Measurements from ENCODE around the gene B4GALNT2.
"Not testable (repeated sequence)": the region's sequence is repeated elsewhere in the genome, so short reads cannot be mapped to it uniquely, and the experiment has no call there.

Gene B4GALNT2

DNA sequence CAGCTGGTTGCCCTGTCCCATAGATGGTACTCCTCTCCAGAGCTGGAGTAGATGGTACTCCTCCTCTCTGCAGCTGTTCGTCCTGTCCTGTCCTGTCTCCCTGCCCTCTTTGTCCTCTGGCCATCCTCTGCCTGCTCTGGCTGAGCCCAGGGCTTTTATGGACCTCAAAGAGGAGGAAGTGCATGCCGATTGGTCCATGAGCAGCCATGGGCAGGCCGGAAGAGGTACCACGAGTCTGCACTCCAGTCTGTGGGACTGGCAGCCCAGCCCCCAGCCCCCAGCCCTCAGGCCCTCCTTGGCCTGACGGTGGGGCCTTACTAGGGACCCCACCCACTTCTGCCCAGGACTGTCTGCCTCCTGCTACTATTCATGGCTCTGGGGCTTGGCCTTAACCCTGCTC is 50.8 kb downstream of the B4GALNT2 start:
- no peak for DNase-seq

GRCh38 chr17:49183801-49184200 is 51.2 kb downstream of the B4GALNT2 start:
- DNase-seq, result no peak

DNA sequence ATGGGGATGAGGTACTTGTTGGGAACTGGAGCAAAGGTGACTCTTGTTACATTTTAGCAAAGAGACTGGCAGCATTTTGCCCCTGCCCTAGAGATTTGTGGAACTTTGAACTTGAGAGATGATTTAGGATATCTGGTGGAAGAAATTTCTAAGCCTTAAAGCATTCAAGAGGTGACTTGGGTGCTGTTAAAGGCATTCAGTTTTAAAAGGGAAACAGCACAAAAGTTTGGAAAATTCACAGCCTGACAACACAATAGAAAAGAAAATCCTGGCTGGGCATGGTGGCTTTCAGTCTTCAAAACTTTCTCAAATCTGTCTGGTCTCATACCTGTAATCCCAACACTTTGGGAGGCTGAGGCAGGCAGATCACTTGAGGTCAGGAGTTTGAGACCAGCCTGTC is 52.0 kb downstream of the B4GALNT2 start:
- not testable (repeated sequence) for DNase-seq

DNA sequence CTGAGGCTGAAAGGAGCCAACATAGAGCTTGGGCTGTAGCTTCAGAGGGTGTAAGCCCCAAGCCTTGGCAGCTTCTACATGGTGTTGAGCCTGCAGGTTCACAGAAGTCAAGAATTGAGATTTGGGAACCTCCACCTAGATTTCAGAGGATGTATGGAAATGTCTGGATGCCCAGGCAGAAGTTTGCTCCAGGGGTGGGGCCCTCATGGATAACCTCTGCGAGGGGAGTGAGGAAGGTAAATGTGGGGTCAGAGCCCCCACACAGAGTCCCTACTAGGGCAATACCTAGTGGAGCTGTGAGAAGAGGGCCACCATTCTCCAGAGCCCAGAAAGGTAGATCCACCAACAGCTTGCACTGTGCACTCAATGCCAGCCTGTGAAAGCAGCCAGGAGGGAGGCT is 52.8 kb downstream of the B4GALNT2 start:
- DNase-seq, result not testable (repeated sequence)

GRCh38 chr17:49187301-49187700 is 54.7 kb downstream of the B4GALNT2 start:
- DNase-seq, result no peak

- no peak for DNase-seq
Observed at GRCh38 chr17:49190932-49191331, 58.4 kb downstream of the B4GALNT2 start.

- no peak for DNase-seq
Observed at GRCh38 chr17:49191409-49191916, 58.9 kb downstream of the B4GALNT2 start.

DNA sequence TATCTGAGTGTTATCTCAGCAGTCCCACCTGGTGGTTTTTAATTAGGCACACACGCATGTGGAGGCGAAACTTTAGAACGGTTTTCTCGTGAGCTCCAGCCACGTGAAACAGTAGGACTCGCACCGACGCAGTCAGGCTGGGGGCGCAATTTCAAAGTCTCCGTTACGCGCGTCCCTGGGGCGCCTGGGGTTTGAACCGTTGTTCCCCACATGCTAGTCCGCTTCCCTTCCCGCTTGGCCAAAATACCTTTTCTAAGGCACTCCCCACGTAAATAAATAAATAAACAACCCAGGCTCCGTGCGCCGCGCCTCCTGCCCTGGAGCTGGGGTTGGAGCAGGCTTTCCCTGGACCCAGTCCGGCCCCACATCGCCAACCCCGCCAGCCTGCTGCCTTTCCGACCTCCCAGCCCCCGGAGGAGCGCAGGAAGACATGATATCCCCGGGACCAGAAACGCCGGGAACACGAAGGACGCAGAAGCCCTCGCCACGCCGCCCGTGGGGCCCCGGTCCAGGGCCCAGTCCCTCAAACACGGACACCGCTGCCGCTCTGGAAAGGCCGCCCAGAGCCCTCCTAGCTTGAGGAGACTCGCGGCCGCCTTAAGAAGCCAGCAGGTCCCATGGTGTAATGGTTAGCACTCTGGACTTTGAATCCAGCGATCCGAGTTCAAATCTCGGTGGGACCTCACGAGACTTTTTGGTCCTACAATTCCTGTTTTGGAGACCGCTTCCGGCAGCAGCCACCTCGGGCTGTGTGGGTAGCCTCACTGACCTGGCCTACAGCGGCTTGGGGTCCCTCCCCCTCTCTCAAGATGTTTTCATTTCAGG is 59.6 kb downstream of the B4GALNT2 start:
- DNase-seq, result peak; percentile 80

- no peak for DNase-seq
Observed at GRCh38 chr17:49193513-49194296, 61.1 kb downstream of the B4GALNT2 start.

DNA sequence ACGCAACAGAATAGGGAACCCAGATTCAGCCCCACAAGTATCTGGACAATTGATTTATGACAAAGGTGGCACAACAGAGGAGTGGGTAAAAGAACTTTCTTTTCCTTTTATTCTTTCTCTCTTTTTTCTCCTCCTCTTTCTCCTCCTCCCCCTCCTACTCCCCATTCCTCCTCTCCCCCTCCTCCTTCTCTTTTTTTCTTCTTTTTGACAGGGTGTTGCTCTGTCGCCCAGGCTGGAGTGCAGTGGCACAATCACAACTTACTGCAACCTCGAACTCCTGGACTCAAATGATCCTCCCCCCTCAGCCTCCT is 61.7 kb downstream of the B4GALNT2 start:
- no peak for DNase-seq

DNA sequence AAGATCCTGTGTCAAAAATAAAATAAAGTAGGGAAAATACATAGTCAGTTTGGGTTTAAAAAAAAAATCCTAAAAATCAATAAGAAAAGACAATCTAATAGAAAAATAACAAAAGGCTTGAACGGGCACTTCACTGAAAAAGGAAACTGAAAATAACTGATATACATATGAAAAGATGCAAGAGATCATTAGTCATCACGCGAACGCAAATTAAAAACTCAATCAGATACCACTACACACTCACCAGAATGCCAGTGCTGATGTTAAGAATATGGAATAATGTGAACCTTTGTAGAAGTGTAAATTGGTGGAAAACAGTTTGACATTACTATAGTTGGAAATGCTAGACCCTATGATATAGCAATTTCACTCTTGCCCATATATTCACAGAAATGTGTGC is 63.2 kb downstream of the B4GALNT2 start:
- no peak for DNase-seq

DNA sequence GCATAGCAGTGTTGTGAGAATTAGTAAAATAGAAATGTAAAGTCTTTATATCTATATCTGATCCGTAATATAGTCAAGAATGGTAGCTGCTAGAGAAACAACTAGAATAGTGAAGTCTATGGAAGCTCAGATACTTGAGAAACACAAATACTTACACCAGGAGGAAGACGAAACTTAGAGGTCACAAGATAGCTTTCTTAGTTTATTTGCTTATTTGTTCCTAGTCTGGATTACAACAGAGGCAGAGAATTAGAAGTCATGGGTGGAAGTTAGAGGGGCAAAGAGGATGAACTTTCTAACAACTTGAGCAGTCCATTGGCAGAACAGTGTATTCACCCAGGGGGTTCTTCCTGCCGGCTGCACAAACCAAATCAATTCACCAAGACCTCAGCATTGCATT is 64.0 kb downstream of the B4GALNT2 start:
- DNase-seq, result no peak

GRCh38 chr17:49197346-49197998 is 64.9 kb downstream of the B4GALNT2 start:
- no peak for DNase-seq

GRCh38 chr17:49198211-49198610 is 65.6 kb downstream of the B4GALNT2 start:
- DNase-seq, result no peak

- no peak for DNase-seq
Observed at GRCh38 chr17:49200423-49201083, 68.0 kb downstream of the B4GALNT2 start.

DNA sequence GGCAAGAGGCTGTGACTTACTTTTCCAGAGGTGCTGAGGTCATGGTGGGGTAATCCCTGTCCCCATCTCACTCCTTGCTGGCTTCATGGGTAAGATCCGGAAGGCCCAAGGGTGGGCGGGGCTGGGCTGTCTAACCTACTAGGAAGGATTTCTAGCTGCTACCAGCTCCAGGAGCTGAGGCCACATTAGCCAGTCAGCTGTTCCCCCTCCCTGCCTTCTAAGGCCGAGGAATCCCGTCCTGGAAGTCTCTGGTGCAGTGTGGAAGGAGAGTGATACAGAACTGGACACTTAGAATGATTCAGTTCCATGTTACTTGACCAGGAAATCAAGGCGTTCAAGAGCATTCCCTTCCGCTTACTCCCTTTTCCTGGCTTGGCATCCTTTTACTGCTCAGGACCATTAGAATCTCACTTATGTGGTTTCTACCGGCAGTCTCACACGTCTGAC is 68.9 kb downstream of the B4GALNT2 start:
- DNase-seq, result no peak

GRCh38 chr17:49203796-49204195 is 71.2 kb downstream of the B4GALNT2 start:
- DNase-seq, result no peak

DNA sequence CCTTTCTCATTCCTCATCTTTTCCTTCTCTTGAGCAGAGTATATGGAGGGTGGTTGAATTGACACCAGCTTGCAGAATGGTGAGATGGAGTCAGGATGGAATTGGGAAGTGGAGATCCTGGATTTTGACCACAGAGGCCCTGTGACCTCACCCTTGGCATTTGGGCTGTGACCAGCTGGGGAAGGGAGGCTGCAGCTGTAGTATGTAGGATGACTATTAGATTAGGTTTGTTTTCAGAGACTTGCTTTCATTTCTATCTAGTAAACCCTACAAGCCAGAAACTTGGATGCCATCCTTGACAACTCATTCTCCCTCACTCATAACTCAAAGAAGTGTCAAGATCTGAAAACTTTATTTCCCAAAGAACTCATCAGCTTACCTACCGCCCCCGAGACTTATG is 71.9 kb downstream of the B4GALNT2 start:
- no peak for DNase-seq

GRCh38 chr17:49209061-49209571 is 76.5 kb downstream of the B4GALNT2 start:
- DNase-seq, result peak; percentile 48

DNA sequence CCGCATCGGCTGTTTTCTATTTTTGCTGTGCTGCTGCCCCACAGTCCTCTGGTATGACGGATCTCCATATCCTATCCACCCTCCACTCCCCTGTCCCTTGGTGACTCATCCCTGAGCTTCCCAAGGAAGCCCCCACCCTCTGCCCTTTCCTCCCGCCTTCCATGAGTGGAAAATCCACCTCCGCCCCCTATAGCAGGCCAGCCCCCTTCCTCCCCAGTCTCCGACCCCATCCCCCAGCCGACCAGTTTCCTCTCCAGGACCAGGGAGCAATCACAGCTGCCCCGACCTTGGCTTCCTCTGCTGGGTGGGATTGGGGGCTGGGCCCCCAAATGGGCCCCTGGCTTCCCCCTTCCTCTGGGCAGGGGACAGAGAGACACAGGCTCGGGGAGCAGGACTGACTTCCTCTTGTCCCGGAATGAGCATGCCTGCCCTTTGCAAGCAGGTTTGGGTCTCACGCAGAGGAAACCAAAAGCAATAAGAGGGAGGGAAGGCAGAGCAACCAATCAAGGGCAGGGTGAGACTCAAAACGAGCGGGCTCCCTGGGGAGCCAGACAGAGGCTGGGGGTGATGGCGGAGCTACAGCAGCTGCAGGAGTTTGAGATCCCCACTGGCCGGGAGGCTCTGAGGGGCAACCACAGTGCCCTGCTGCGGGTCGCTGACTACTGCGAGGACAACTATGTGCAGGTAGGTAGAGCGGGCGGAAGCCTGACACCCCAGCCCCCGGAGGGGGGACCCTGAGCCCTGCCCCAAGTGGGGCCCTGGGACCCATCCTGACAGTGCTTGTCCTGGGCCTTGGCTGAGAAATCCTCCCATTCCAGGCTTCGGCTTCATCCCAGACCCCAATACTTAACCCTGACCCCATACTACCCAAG is 77.8 kb downstream of the B4GALNT2 start, which contains the start of the genes ABI3 and GNGT2:
Gene ABI3 (plus strand): TSS at position 550 of the 872 bp plus-strand sequence. CDS start 18 bp downstream, at position 568.
Gene GNGT2 (minus strand): TSS at position 417 of the 872 bp plus-strand sequence. CDS start 3,152 bp downstream, outside the sequence.
- peak; percentile 23 for DNase-seq

DNA sequence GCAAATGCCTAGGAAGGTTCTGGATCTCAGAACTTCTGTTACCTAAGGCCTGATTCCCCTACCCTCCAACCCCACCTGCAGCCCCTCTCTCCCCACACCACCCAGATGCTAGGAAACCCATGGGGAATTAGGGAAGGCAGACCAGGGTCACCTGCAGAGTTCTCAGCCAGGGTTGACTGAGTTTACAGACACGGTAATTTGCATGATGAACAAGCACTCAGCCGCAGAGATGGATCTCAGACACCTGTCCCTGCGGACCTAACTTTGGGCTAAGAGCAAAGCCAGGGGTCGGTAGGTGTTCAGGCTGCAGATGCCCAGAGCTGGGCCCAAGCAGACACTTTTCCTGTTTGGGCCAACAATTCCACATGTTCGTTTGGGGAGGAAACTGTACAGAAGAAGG is 80.8 kb downstream of the B4GALNT2 start:
- no peak for DNase-seq
